GM19043 (cell line): Measurements from ENCODE around the gene CXCL12.

ENCODE experiments used
- ATAC-seq: cut with Tn5 transposase; IDR thresholded peaks from one replicate; pipeline ENCODE4 v1.9.1; 2021; ENCODE audit warnings: low read depth; ENCODE audit not compliant: unreplicated experiment

Gene CXCL12

DNA sequence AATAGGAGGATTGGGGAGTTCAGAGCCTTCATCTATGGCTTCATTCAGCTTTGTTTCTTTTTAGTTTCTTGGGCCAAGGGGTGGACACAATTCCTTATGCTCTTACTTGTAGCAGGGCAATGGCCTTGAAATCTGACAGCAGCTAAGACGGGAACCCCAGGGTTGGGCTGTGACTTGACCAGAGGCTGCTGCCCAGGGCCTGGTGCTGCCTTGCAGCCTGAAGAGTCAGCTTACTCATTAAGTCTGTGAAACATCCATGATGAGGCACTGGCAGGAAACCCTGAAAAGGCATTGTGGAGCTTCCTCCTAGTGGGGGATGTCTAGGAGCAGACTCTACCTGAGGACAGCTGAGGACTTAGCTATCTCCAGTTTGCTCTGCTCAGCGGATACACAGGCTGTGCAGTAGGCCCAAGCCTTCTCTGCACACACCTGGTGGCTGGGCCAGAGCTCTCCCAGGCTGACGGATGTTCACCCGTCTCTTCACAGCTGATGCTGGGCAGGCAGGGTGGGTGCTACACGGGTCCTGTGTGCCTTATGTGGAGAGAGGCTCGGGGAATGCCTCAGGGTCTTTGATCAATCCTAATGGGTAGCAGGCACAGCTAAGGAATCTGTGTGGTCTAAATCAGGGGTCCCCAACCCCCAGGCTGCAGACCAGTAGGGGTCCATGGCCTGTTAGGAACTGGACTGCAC lies 17.8 kb downstream of the CXCL12 start:
- ATAC-seq, result no peak

DNA sequence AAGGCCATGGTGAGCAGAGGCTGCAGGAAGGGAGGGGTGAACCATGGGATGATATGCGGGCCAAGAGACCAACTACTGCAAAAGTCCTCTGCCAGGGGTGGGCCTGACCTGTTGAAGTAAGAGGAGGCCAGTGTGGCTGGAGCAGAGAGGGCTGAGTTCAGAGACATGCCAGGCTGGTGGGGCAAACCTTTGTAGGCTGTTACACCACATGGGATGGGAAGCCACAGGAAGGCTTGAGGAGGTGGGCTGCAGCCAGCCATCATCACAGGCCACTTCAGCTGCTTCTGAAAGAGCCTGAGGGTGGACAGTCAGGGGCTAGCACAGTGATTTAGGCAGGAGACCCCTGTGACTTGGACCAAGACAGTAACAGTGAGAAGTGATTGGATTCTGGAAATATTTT lies 20.3 kb downstream of the CXCL12 start:
- ATAC-seq, result no peak

DNA sequence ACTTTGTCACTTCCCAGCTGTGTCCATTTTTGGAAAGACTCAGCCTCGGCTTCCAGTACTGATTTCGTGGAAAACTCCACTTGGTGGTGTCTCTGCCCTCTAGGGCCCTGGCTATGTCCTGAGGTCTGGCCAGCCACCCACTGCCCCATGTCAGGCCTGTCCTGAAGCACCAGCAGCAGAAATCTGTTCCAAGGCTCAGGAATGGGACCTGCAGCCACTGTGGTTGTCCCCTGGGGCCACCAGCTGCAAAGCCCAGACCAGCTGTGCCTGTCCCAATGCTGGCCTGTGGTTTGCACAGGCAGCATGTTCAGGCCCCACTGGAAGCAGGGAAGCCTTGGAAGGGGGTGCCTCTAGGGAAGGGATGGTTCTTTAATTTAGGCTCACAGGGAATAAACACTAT lies 21.2 kb downstream of the CXCL12 start:
- no peak for ATAC-seq

DNA sequence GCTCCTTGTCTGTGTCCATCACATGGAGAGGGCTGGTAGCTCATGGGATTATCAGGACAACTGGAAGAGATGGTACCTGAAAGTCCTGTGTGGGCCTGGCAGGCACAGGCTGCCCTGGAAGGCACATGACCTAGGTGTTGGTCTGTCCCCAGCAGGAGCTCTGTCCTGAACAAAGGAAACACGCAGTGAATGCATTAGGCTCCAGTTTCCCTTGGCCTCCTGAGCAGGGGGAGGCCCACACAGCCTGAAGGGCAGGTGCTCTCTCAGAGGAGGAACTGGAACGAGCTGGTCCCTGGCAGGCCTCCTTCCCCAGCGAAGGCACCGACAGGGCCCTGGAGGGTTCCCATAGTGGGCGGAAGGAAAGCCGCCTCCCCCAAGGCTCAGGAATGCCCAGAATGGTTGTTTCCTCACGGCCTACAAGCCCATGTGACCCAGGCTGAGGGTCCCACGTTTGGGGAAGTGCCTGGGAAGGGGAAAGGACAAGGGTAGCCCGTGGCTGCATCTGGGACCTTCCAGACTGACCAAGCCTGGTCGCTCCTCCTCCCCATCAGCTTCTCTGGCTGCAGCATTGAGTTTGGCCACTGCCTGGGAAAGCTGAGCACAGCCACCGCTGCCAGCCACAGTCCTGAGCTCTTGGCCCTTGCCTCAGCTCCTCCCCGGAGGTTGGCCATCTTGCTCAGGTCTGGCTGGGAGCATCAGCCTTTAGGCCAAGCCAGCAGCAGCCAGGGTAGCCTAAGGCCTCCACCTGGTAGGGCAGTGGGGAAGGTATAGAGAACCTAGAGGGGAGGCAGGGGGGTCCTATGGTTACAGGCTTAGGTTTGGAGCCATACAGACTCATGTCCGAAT lies 21.8 kb downstream of the CXCL12 start:
- no peak for ATAC-seq

DNA sequence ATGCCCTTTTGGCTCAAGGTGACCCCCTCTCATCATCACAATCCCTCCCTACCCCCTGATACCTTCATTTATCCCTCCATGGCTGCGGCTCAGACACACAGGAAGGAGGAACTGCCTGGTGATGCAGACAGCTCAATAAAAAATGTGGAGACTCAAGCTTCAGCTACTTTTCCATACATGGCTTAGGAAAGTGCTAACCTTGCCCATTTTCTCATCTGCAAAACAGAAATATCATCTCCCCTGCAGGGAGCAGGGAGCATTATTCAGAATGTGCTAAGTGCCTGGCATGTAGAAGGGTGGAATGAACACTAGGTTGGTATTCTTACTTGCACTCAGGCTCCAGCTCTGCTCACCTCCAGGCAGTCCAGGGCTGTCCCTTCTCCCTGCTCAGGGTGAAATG lies 23.8 kb downstream of the CXCL12 start:
- no peak for ATAC-seq

DNA sequence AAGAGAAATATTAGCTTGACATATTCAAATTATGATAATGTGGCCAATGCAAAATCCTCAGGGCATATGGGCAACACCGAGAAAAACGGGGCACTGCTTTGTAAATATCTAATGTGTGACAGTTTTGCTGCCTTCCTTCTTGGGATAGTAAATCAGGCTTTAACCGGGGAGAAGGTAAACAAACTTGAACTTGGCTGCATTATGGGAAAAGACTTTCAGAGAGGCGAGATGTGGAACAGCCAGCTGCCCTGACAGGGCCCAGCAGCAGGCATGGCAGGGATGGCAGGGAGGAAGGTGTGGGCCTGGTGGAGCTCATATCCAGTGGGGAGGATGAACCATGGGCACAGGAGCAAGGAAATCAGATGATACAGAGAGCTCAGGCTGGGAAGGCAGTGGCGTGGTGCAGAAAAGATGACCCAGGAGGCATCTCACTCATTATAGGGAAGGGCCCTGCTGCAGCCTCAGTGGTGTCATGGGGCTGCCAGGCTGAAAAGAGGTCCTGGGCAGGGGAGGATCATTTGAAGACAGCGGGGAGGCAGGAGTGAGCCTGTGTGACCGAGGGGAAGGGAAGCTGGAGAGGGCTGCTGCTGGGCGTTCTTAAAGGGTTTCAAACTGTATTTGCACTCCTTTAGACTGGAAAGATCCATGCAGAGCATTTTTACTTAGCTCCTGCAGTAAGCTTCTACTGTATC lies 26.7 kb downstream of the CXCL12 start:
- ATAC-seq, result no peak

DNA sequence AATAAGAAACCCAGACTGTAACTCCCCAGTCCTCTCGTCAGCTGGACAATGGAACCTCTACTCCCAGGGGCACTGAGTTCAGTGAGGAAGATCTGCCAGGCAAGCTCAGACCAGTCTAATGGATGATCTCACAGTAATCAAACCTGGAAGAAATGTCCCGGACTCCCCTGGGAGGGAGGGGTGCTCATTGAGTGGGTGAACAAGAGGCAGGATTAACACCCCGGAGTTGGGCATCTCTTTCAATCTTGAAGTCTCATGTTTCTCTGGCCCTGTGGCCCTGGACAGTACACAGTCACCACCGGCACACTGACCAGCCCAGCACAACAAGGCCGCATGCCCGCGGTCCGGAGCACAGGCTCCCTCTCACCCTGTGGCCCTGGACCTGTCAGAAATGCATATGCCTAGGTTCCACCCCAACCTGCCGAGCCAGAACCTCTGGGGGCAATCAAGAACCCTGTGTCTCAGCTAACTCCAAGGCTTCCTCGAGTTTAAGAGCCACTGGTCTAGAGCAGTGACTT lies 27.8 kb downstream of the CXCL12 start:
- no peak for ATAC-seq

DNA sequence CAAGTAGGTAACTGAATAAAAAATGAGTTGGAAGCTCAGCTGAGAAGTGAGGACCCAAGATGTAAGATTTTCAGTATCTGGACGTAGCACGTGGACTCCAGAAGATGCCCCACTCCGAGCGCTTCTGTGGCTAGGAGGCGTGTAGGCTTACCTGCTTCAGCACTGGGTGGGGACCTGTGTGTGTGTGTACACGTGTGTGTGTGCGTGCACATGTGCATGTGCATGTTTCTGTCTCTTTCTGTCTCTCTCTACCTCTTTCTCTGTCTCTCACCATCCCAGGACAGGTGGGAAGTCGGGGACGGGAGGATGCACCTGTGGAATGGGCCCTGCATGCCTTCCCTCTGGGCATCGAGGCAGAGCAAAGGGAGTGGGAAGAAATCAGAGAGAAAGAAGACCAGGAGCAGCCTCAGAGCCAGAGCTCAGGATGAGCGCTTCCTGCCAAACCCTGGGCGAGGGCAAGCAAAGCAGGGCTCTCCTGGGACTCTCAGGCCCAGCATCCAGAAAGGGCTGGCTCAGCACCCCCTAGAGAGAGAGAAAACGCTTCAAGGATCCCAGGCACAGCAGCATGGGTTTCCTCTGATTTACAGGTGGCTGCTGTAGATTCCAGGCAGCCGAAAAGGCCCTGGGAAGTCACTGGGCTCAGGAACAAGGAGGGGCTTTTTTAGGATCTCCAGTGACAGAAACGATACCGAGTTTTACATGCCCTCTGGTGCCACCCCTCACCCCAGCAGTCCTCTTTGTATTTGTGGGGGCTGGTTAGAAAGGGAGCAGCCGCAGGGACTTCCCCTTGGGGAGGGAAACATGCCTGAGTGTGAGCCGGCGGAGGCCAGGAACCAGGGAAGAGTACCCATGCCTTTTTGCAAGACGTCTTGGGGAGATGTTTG lies 28.5 kb downstream of the CXCL12 start:
- no peak for ATAC-seq

DNA sequence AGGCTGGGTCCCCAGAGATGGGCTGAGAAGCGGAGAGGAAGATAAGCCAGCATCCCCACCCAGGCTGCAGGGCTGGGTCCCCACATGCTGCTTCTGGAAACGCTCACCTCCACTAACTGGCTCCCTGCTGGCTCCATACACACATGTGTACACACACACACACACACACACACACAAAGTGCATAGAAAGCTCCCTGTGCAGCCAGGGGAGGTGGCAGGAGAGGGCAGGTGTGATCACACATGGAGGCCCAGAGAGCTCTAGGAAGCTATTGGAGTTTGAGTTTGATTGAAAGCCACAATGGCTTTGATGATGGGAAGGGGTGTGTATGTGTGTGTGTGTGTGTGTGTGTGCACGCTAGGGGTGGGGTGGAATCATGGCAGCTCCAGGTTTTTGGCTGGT lies 29.3 kb downstream of the CXCL12 start:
- no peak for ATAC-seq

DNA sequence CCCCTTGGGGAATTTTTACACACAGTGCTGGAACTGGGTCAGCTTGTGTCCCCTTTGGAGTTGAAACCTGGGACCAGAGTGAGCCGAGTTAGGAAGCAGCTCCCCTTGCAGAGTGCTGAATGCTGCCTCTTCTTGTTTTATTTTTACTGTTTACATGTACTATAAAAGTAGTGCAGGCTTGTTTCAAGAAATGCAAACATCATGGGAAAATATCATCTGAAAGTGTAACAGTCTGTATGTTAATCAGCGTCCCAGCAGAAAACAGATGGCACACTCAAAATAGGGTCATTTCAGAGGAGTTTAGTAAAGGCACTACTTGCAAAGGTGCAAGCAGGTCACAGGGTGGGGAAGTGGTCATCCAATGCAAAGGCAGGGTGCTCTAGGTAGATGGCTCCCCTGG lies 30.1 kb downstream of the CXCL12 start:
- no peak for ATAC-seq

DNA sequence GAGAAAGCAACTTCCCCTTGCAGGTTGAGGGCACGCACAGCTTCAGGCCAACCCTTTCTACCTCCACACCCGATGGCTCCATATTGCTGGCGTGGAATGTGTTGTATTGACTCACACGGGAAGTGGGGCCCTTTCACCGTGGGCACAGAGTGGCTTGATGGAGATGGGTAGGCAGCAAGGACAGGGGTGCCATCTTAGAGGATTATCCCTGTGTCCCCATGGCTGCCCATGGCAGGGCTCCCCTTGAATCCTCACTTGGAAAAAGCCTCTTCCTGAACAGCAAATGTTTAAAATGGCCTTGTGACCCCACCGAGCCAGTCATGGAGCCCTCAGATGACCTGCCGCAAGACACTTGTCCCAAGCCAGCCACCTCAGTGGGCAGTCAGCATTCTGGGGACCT lies 31.2 kb downstream of the CXCL12 start:
- no peak for ATAC-seq

DNA sequence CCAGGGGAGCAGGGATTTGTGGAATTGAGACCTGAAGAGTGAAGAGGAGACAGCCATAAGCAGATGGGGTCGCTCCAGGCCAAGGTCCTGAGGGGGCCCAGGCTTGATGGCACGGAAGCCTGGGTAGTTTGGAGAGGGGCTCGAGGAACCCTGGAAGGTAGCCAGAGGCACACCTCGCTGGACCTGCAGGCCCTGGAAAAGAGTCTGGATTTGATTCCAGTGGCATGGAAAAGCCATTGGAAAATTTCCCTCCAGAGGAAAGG lies 31.8 kb downstream of the CXCL12 start:
- ATAC-seq, result no peak

DNA sequence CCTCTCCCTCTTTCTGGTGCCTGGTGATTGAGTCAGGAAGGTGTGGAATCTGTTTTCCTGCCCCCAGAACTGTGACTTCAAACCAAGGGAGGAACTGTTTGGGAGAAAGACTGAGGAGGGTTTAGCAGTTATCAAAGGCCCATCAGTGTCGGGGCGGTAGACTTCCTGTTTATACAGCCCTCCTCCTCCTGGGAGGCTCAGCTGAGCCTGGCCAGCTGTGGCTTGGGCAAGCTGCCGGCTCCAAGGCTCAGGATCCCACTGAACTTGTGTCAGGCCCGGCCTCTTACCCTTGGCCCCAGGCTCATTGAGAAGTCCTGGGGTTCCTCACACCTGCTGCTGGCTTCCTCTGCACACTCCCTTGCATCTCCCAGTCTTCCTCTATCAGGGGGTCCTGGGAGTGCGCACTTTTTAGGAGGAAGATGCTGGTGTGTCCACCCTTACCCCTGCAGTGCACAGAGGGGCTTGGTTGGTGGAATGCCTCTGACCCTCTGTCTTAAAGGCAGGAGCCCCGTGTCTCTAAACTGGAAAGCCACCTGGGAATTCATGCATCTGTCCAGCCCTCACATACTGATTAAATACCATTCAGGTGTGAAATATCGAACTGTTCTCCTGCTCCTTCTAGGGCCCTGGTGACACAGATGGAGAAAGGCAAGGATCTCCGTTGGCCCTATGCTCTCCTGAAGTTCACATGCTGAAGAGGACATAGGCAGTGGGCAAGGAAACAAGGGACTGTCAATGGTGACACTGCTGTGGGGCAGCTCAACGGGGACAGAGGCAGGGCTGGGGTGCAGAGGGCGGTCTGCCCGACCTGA lies 32.4 kb downstream of the CXCL12 start:
- no peak for ATAC-seq

DNA sequence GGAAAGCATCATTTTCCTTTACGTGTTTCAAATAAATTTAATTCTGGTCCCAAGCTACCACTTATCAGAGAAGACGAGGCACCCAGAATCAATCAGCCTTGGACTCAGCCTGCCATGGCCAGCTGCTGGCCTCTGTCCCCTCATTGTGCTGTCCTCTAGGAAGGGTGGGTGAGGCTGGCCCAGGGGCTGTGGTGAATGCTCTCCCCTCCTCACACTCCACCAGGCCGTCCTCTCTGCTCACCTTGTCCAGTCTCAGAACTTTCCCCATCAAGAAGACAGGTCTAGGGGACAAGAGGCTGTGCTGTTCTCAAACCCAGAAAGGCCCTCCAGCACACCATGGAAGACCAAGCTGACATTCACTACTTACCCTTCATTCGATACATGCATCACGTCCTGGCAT lies 36.4 kb downstream of the CXCL12 start:
- no peak for ATAC-seq

DNA sequence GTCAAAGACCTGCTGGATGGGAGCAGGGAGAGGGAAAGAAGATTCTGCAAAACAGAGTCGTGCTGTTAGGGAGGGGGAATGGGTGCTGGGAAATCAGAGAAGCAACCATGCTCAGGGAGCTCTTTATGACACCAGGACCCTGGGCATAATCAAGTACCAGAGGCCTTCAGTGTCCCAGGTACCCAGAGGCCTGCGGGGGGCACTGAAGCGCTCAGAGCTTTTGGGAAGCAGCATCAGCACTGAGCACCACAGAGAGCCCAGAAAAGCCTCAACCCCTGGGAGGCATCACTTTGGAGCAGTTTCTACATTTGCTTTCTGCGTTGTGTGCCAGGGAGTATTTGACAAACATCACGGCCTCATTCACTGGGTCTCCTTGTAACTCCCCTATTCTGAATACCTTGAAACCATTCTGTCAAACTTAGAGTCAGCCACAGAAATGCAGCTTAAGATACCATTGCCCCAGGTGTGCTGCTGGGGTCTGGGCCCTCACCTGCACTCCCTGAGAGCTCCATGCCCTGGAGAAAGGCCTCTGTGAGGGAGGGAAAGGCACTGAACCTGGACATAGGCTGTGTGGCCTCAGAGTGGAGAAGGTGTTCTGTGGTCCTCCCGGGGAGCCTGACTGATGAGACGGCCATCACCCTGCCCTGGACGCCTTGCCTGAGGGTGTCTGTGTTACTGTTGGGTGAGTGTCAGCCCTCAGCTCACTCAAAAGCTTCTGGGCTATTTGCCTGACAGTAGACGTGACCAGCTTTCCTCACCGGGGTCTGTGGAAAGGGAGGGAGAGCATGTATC lies 37.1 kb downstream of the CXCL12 start:
- no peak for ATAC-seq

DNA sequence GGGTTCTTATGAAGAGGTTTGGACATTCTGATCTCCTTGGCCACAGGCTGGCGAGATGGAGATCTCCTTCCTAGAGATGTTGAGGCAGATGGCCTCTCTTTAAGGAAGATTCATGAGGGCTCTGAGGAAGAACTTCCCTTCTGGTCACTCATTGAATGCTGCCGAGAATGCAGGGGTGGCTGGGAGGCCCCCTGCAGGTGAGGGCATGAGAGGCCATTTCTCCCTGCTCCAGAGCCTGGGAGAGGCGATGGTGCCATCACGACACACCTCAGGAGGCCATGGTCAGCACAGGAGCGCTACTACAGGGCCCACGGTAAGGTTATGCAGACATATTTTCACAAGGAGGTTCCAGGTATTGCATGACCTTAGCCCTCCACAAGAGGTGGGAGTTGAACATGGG lies 40.2 kb downstream of the CXCL12 start:
- no peak for ATAC-seq

DNA sequence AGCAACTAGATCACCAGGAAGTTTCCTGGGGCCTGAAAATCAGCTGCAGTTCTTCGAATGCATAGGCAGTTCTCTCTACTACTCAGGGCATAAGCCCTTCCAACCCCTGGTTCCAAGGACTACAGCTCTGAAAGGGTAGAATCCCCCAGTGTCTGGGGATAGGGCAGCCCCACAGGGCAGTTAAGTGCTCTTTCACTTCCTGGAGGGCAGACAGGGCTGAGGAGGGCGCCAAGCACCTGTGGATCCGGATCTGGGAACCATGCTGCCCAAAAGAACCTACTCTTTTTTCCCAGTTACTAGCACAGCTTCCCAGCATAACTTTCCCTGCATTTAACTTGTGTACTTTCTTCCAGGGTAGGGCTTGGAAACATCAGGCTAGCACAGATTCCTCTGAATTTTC lies 41.1 kb downstream of the CXCL12 start:
- no peak for ATAC-seq

DNA sequence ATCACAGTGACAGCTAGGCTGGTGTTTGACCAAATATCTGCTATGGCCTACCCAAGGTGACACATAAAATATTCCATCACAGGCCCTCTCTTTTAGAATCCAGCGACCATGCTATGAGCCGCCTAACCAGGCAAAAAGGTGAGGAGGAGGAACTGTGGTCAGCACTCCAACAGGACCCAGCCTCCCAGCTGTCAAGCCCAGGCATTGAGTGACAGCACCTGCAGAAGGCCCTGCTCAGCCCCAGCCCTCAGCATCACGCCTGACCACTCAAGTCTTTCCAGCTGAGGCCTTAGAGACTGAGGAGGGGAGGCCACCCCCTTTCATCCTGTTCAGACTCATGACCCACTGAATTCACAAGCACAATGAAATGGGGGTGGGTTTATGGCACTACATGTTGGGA lies 43.0 kb downstream of the CXCL12 start:
- no peak for ATAC-seq

DNA sequence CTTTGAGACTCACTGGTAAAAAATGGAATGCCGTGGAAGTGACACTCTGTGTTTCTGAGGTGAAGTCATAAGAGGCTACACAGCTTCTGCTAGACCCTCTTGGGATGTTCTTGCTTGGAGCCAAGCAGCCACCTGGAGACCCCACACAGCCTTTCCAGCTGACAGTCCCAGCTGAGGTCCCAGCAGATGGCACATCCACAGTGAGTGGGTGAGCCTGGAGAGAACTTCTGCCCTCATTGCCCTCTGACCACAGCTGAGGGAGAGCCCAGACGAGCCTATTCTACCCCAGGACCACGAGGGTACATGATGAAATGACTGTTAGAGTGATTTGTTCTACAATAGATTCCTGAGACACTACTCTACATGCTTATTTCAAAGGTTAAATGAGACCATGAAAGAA lies 44.3 kb downstream of the CXCL12 start:
- no peak for ATAC-seq
